Cardiac fibroblast (primary cell): ENCODE results near the gene ZNF536.

Source experiments
- DNase-seq, 2 donors: peaks; one replicate each; pipeline versions ENCODE4 v3.0.0 to v3.0.0-alpha.2; 2010; ENCODE audit warnings: low read depth in 2 of 2
- H3K4me3 ChIP-seq, 2 donors: replicated peaks in 1 of 2; 1 replicate in 1 of 2; 2 replicates in 1 of 2; pipeline ENCODE4 v1.5.1; 2011; ENCODE audit warnings: low read depth in 2 of 2, low read length in 2 of 2, mild to moderate bottlenecking in 2 of 2, moderate library complexity in 1 of 2
- TF ChIP-seq, protein P1 (sequence below): IDR thresholded peaks from one replicate; pipeline ENCODE4 v1.5.1; 2011; ENCODE audit warnings: low read depth, mild to moderate bottlenecking, low read length, inconsistent platforms

Gene ZNF536

GRCh38 chr19:30371960-30372824 is at the start of gene ZNF536:
Gene ZNF536 (plus strand): TSS chr19:30372384. CDS start chr19:30443563, 71,179 bp downstream.
- DNase-seq = no peak
- TF ChIP-seq, protein P1, sequence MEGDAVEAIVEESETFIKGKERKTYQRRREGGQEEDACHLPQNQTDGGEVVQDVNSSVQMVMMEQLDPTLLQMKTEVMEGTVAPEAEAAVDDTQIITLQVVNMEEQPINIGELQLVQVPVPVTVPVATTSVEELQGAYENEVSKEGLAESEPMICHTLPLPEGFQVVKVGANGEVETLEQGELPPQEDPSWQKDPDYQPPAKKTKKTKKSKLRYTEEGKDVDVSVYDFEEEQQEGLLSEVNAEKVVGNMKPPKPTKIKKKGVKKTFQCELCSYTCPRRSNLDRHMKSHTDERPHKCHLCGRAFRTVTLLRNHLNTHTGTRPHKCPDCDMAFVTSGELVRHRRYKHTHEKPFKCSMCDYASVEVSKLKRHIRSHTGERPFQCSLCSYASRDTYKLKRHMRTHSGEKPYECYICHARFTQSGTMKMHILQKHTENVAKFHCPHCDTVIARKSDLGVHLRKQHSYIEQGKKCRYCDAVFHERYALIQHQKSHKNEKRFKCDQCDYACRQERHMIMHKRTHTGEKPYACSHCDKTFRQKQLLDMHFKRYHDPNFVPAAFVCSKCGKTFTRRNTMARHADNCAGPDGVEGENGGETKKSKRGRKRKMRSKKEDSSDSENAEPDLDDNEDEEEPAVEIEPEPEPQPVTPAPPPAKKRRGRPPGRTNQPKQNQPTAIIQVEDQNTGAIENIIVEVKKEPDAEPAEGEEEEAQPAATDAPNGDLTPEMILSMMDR = no peak
- no peak within 1 kb of the TSS for H3K4me3 ChIP-seq

DNA sequence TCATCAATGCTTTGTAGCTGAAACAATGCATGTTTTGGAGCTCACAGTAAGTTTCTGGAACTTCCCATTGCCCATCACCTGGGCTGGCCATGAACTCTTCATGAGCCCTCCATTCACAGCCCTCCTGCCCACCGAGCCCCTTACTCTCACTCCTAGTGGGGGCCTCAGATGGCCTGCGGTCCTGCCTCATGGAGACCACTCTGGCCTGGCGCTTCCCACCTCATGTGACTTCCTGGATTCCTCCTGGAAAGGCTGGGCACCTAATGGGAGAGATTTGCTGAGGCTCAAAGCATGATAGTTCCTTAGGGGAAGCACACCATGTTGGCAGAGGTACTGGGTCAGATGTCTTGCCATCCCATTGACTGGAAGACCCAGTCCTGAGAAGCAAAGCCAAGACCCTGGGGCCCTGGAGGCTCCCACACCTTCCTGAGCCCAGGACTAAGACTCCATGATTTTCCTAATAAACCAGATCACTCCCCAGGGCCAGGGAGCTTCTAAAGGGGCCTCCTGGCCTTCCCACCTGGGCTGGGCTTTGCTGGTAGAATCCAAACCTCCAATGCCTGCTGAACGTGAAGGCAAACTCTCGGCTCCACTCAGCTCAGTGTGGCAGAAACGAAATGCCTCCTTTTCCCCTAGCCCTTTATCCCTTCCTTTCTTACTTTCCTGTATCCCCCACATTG is 49.4 kb upstream of the ZNF536 start:
- TF ChIP-seq, protein P1 = no peak
- DNase-seq = no peak
- H3K4me3 ChIP-seq = no peak overlapping the region

GRCh38 chr19:30323904-30324303 is 48.3 kb upstream of the ZNF536 start:
- no peak for DNase-seq
- no peak overlapping the region for H3K4me3 ChIP-seq
- TF ChIP-seq, protein P1 = no peak

- TF ChIP-seq, protein P1 = no peak
- no peak overlapping the region for H3K4me3 ChIP-seq
- no peak for DNase-seq
Measured at GRCh38 chr19:30324982-30325381, 47.2 kb upstream of the ZNF536 start.

- TF ChIP-seq, protein P1 = no peak
- H3K4me3 ChIP-seq = no peak overlapping the region
- no peak for DNase-seq
Measured at GRCh38 chr19:30325676-30326392, 46.4 kb upstream of the ZNF536 start.

DNA sequence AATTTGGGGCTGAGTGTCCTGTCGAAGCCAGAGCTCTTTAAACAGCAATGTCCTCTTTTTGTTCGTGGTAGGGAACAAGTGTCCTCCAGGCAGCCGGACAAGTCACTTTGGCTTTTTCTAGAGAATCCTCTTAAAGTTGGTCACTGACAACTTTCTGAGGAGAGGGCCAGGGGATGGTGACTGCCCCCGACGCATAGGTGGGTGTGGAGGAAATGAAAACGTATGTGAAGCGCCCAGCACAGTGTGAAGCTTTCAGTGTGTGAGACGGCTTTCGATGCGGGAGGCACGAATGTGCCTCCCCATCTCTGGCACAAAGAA is 45.8 kb upstream of the ZNF536 start:
- H3K4me3 ChIP-seq = no peak overlapping the region
- no peak for DNase-seq
- TF ChIP-seq, protein P1 = no peak
